ENCODE measurements around the gene ISLR.

DNA sequence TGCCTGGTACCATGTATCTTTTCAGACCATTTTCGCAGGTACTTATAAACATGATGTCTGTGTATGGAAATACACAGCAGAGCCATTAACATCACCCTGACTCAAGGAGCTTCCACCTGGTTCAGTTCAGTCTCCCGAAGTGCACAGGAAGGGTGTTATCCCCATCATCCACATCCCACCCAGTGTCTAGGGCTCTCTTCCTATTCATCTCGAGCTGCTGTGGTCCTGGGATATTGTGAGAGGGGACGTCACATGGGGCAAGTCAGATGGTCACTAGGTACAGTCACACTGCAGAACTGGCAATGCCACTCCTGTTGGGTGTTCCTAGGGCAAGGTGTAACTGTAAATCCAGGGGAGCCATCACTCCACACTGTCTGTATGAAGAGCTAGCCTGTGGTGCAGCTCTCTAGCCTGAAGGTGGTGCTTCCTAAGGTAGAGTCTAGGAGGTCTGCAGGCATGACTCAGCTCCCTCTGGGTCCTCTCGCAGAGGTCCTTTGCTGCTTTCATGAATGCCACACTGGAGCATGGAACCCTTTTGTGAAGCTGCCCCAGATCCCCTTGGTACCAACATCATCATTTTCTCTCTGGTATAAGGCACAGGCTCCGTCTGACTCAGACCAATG, 29.2 kb upstream of the ISLR start:
- TF ChIP-seq EZH2 (IDR thresholded peaks at IDR 0.05; ENCODE audit: borderline replicate concordance, low read length): no peak
- TF ChIP-seq, protein P1, sequence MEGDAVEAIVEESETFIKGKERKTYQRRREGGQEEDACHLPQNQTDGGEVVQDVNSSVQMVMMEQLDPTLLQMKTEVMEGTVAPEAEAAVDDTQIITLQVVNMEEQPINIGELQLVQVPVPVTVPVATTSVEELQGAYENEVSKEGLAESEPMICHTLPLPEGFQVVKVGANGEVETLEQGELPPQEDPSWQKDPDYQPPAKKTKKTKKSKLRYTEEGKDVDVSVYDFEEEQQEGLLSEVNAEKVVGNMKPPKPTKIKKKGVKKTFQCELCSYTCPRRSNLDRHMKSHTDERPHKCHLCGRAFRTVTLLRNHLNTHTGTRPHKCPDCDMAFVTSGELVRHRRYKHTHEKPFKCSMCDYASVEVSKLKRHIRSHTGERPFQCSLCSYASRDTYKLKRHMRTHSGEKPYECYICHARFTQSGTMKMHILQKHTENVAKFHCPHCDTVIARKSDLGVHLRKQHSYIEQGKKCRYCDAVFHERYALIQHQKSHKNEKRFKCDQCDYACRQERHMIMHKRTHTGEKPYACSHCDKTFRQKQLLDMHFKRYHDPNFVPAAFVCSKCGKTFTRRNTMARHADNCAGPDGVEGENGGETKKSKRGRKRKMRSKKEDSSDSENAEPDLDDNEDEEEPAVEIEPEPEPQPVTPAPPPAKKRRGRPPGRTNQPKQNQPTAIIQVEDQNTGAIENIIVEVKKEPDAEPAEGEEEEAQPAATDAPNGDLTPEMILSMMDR (IDR thresholded peaks at IDR 0.05; ENCODE audit: low read length): no peak
